Measurements from ENCODE around the gene ZNF772.

Gene ZNF772

GRCh38 chr19:57443121-57443696 is 34.2 kb downstream of the ZNF772 start:
- TF ChIP-seq CTCF (IDR thresholded peaks at IDR 0.05; ENCODE audit: low read depth, low read length): no peak
- Histone ChIP-seq H3K9me3 (ENCODE audit: severe bottlenecking) (no peaks in the 10 kb centered on the region), H3K27ac (no peak overlapping the region), H3K36me3 (peaks cover 44% of the 10 kb centered on the region), H3K27me3 (ENCODE audit: insufficient read depth, low read depth, severe bottlenecking) (no peaks in the 10 kb centered on the region), H3K4me3 (ENCODE audit: low read depth, low read length) (no peak overlapping the region)
- DNase-seq: no peak

GRCh38 chr19:57441979-57442752 is 35.2 kb downstream of the ZNF772 start:
- no peak for TF ChIP-seq CTCF (IDR thresholded peaks at IDR 0.05; ENCODE audit: low read depth, low read length)
- no peak for DNase-seq
- Histone ChIP-seq H3K27me3 (ENCODE audit: insufficient read depth, low read depth, severe bottlenecking) (no peaks in the 10 kb centered on the region), H3K9me3 (ENCODE audit: severe bottlenecking) (no peaks in the 10 kb centered on the region), H3K36me3 (peaks cover 52% of the 10 kb centered on the region), H3K27ac (no peak overlapping the region), H3K4me3 (ENCODE audit: low read depth, low read length) (no peak overlapping the region)

- Histone ChIP-seq H3K9me3 (ENCODE audit: severe bottlenecking) (peaks cover 2% of the 10 kb centered on the region), H3K36me3 (peaks cover 35% of the 10 kb centered on the region)
- no peak for TF ChIP-seq CTCF (IDR thresholded peaks at IDR 0.05; ENCODE audit: low read depth, low read length)
Measured at GRCh38 chr19:57438925-57439324, 38.4 kb downstream of the ZNF772 start.

GRCh38 chr19:57437931-57438330 is 39.4 kb downstream of the ZNF772 start:
- H3K4me3 ChIP-seq (ENCODE audit: low read depth, low read length): no peak overlapping the region
- TF ChIP-seq CTCF (IDR thresholded peaks at IDR 0.05; ENCODE audit: low read depth, low read length): no peak
- peaks cover 2% of the 10 kb centered on the region for H3K9me3 ChIP-seq (ENCODE audit: severe bottlenecking)
- H3K27ac ChIP-seq: no peak overlapping the region
- no peaks in the 10 kb centered on the region for H3K27me3 ChIP-seq (ENCODE audit: insufficient read depth, low read depth, severe bottlenecking)
- no peak for DNase-seq
- peaks cover 25% of the 10 kb centered on the region for H3K36me3 ChIP-seq

More at GRCh38 chr19:57438925-57439324, 38.4 kb downstream of the ZNF772 start:
- H3K27me3 ChIP-seq (ENCODE audit: insufficient read depth, low read depth, severe bottlenecking): no peaks in the 10 kb centered on the region
- H3K4me3 ChIP-seq (ENCODE audit: low read depth, low read length): no peak overlapping the region
- DNase-seq: no peak
- H3K27ac ChIP-seq: no peak overlapping the region

GRCh38 chr19:57436417-57436816 is 40.9 kb downstream of the ZNF772 start:
- Histone ChIP-seq H3K9me3 (ENCODE audit: severe bottlenecking) (peaks cover 2% of the 10 kb centered on the region), H3K27me3 (ENCODE audit: insufficient read depth, low read depth, severe bottlenecking) (no peaks in the 10 kb centered on the region), H3K36me3 (peaks cover 20% of the 10 kb centered on the region), H3K4me3 (ENCODE audit: low read depth, low read length) (peak overlapping the region; percentile 57), H3K27ac (no peak overlapping the region)
- TF ChIP-seq CTCF (IDR thresholded peaks at IDR 0.05; ENCODE audit: low read depth, low read length): no peak
- no peak for DNase-seq
